GM12873 (cell line): ENCODE measurements around the gene IL12A.

Experiments
- CTCF ChIP-seq: IDR thresholded peaks from 2 replicates; pipeline ENCODE4 v1.5.1; 2012; ENCODE audit warnings: low read depth, mild to moderate bottlenecking, moderate library complexity, low read length, control low read depth; ENCODE audit not compliant: insufficient read depth; ENCODE audit errors: missing control alignments

IL12A gene

GRCh38 chr3:160016972-160017371 is 28.3 kb downstream of the IL12A start:
- no peak for TF ChIP-seq CTCF

GRCh38 chr3:160018959-160019358 is 30.3 kb downstream of the IL12A start:
- TF ChIP-seq CTCF = no peak

GRCh38 chr3:160020057-160020711 is 31.5 kb downstream of the IL12A start:
- TF ChIP-seq CTCF = no peak

- TF ChIP-seq CTCF = no peak
Measured at GRCh38 chr3:160022068-160022467, 33.4 kb downstream of the IL12A start.

GRCh38 chr3:160023476-160023875 is 34.8 kb downstream of the IL12A start:
- no peak for TF ChIP-seq CTCF

GRCh38 chr3:160027541-160028195 is 39.0 kb downstream of the IL12A start:
- no peak for TF ChIP-seq CTCF

GRCh38 chr3:160035757-160036156 is 47.1 kb downstream of the IL12A start:
- no peak for TF ChIP-seq CTCF
